DMS79 (cell line): ENCODE results near the gene HDDC2.
A peak's percentile ranks its signal among the peaks of the same experiment; 100 is the strongest.
"Not testable (repeated sequence)": the region's sequence is repeated elsewhere in the genome, so short reads cannot be mapped to it uniquely, and the experiment has no call there.

Experiments used
- DNase-seq: peaks from one replicate; lab custom pipeline; 2025; lab: John Stamatoyannopoulos, UW

HDDC2 gene

DNA sequence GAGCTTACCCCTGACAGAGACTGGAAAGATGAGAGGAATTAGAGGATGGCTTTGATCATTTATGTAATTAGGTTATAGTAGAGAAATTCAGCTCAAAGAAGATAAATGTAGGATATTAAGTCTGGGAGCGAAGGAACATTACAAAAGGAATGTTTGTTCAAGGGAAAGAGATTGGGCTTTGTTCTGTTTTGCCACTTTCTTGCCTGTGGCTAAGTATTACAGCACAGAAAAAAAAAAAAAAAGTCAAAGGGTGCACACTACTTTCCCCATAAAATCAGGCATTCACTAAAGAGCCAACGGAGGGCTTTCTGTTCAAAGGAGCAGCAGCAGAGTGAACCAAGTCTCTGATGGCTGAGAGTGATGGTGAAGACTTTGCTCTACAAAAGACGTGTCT, 5.0 kb upstream of the HDDC2 start:
- DNase-seq = no peak

GRCh38 chr6:125304970-125305660, 3.3 kb upstream of the HDDC2 start:
- no peak for DNase-seq

DNA sequence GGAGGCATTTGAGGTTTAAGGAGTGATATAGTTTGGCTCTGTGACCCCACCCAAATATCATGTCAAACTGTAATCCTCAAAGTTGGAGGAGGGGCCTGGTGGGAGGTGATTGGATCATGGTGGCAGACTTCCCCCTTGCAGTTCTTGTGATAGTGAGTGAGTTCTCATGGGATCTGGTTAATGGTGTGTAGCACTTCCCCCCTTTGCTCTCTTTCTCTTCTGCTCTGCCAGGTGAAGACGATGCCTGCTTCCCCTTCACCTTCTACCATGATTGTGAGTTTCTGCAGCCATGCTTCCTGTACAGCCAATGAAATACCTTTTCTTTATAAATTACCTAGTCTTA, 1.7 kb upstream of the HDDC2 start:
- no peak for DNase-seq

- DNase-seq = no peak
These were observed 1.2 kb upstream of the HDDC2 start for GRCh38 chr6:125302840-125303511.

- DNase-seq = no peak
These were observed 754 bp downstream of the HDDC2 start for GRCh38 chr6:125300992-125301434.

GRCh38 chr6:125299257-125299656, 2.5 kb downstream of the HDDC2 start:
- no peak for DNase-seq

DNA sequence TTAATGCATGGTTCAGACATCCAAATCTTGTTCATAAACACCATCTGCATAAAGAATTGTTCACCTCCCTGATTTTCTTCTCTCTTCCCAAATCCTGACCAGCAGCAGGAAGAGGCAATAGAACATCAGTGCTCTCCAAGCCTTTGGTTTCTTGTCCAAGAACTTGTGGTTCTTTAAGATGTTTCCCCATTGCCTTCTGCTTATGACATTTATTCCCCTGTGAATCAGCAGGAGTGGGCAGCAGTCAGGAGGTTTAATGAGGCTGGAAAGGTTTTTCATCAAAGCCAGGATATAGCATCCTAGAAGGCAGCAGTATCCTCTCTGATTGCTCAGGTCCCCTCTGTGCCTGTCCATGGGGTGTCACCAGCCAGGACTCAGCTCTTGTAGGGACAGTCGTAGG, 5.3 kb downstream of the HDDC2 start:
- no peak for DNase-seq

DNA sequence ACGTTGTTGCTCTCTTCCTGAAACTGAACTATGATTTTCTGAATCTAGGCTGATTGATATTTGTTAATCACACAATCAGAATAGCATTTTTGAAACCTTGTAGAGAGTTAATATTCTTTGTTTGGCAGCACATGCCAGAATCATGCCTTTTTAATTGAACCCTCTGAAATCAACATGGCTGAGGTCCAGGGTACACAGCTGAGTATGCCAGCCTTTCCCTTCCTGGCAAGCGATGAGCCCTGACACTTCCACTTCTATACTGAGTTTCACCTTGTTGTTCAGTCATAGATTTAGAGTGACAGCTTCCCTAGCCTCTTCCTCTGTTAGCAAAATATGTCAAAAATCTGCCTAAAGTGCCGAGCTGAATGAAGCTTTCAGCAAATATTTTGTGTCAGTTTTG, 6.8 kb downstream of the HDDC2 start:
- DNase-seq = no peak

- no peak for DNase-seq
These were observed 7.7 kb downstream of the HDDC2 start for GRCh38 chr6:125294036-125294435.

GRCh38 chr6:125293587-125293986, 8.2 kb downstream of the HDDC2 start:
- DNase-seq = no peak

DNA sequence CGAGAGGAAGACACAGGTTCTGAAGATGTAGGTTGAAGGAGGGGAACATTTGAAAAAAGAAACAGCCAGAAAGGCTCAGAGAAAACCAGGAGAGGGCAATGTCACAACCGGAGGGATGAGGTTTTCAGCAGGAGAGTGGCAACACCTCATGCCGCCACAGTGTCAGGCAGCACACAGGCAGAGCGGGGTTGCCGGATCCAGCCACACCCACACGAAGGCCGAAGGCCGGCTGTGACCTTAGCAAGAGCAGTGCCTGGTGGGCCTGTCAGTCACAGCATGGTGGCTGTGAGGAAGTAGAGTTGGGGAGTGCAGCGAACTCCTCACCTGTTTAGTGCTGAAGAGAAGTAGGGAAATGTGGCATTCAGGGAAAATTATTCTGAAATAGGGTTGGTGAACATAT, 14.0 kb downstream of the HDDC2 start:
- no peak for DNase-seq

GRCh38 chr6:125285936-125286335, 15.8 kb downstream of the HDDC2 start:
- DNase-seq = no peak

- DNase-seq = no peak
These were observed 16.4 kb downstream of the HDDC2 start for GRCh38 chr6:125285353-125285752.

DNA sequence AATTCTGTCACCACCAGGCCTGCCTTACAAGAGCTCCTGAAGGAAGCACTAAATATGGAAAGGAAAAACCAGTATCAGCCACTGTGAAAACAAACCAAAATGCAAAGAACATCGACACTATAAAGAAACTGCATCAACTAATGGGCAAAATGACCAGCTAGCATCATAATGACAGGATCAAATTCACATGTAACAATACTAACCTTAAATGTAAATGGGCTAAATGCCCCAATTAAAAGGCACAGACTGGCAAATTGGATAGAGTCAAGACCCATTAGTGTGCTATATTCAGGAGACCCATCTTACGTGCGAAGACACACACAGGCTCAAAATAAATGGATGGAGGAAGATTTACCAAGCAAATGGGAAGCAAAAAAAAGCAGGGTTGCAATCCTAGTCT, 19.3 kb downstream of the HDDC2 start:
- DNase-seq = not testable (repeated sequence)

DNA sequence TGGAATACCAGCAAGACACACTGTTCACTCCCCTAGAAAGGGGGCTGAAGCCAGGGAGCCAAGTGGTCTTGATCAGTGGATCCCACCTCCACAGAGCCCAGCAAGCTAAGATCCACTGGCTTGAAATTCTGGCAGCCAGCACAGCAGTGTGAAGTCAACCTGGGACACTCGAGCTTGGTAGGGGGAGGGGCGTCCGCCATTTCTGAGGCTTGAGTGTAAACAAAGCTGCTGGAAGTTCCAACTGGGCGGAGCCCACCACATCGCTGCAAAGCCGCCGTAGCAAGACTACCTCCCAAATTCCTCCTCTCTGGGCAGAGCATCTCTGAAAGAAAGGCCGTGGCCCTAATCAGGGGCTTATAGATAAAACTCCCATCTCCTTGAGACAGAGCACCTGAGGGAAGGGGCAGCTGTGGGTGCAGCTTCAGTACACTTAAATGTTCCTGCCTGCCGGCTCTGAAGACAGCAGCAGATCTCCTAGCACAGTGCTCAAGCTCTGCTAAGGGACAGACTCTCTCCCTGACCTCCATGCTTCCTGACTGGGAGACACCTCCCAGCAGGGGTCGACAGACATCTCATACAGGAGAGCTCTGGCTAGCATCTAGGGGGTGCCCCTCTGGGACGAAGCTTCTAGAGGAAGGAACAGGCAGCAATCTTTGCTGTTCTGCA, 21.3 kb downstream of the HDDC2 start:
- DNase-seq = not testable (repeated sequence)

GRCh38 chr6:125279961-125280360, 21.8 kb downstream of the HDDC2 start:
- DNase-seq = no peak

DNA sequence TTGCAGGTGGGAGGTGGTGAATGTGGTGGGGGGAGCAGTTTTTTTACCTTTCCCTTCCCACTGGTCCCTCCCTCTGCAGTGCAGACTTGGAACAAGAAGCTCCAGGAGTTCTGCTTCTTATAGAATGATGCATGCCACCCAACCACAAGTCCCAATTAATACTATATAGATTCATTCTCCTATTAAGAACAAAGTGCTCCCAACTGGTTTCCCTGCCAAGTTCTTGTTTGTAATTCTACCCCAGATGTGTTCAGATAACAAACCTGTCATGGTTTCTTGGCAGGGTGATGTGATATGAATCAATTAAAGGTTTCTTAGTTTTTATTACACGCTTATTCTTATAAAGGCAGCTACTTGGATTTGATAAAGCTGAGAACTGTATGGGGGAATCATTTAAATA, 23.9 kb downstream of the HDDC2 start:
- peak; percentile 85 for DNase-seq

DNA sequence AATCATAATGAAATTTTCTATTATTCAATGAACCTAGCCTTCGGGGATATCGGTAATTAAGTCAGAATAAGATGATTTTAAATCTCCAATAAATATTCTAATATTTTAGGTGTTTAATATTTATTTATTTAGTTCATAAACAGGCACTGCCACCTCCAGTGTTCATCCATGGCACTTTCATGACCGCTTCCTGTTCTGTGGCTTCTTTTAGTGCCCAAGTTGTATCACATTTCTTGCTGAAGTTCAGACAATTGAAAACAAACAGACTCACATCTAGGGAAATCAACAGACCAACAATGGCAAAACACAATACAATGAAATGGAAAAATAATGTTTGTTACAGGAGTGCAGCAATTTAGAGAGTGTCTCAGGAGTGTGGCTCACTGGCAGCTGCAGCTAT, 26.0 kb downstream of the HDDC2 start:
- no peak for DNase-seq

DNA sequence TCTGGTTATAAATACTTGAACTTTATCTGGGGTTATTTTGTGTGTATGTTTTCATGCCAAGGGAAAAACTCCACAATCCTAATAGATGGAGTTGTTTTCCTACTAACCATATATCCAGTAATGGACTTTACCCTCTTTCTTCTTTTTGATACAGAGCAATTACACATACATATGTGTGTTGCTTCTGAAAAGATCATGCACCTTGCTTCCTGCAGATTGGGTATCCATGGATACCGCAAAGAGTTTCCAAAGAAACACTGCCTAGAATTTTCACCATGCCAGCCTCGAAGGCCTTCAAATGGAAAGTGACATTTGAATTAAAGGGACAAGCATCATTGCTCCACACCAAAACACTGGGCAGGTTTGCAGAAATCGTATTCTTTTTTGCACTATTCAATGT, 26.8 kb downstream of the HDDC2 start:
- DNase-seq = no peak

- DNase-seq = no peak
These were observed 27.8 kb downstream of the HDDC2 start for GRCh38 chr6:125273965-125274364.

DNA sequence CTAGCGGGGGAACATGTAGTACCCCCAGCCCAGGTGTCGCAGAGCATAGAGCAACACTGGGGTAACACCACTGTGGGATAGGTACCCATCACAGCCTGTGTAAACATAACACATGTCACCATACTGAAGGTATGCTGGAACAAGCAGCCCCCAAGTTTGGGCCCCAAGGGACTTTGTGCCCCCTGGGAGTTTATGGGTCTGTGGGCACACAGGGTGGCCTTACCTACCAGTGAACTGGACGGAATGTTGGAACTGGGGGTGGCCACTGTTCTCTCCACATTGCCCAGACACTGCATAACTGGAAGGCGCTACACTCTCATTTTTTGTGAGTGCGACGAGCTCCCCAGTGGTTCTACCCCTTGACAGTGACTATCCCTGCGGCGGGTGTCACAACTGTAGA, 28.5 kb downstream of the HDDC2 start:
- no peak for DNase-seq

GRCh38 chr6:125271486-125272159, 30.1 kb downstream of the HDDC2 start:
- DNase-seq = no peak

DNA sequence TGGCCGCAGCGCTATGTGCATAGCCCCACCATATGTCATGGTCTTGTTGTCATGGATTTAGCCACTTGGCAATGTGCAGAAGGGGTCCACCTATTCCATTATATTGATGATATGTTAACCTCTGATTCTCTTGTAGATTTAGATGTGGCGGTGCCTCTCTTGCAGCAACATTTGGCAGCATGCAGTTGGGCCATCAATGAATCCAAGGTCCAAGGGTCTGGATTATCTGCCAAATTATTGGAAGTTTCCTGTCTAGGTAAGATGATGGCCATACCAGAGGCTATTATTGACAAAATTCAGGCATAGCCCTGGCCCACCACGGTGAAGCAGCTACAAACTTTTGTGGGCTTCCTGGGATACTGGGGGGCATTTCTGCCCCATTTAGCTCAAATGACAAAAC, 31.4 kb downstream of the HDDC2 start:
- no peak for DNase-seq
